Stimulated activated CD8-positive, alpha-beta memory T cell treated with anti-CD3 and anti-CD28 coated beads, Interleukin-4, amount 100 ng/mL, for 48 hours (primary cell): Measurements from ENCODE around the gene BAK1.
"Not testable (repeated sequence)": the region's sequence is repeated elsewhere in the genome, so short reads cannot be mapped to it uniquely, and the experiment has no call there.

Source experiments
- DNase-seq: peaks from one replicate; pipeline ENCODE4 v3.0.0-alpha.2; 2020

The BAK1 gene

GRCh38 chr6:33585403-33586107 is 5.5 kb upstream of the BAK1 start:
- DNase-seq, result peak; percentile 99

DNA sequence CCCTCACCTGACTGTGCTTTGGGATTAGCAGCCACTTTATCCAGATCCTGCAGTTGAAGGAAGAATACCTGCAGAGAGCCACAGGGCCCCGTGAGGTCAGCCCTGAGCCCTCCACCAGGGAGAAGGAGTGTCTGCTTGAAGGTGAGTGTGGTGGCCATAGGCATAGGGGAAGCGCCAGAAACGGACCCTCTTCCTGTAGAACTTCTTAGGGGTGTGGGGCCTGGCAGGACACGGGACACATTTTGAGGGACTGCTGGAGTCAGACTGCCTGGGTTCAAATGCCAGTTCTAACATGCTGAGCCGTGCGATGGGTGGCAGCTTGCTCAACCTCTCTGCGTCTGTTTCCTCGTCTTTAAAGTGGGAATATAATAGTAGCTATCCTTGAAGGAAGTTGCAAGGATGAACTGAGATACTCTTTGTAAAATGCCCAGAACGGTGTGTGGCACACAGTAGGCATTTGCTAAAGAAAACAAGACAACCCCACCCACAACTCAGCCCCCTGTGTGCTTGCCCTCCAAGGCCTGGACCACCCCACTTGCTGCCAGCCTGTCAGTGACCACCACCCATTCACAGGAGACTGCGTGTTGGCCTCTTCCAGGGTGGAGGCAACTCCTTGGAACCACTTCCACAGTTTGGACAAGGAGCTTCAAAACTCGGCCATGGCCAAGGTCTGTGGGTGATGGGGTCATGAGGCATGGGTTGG is 4.8 kb upstream of the BAK1 start:
- no peak for DNase-seq

DNA sequence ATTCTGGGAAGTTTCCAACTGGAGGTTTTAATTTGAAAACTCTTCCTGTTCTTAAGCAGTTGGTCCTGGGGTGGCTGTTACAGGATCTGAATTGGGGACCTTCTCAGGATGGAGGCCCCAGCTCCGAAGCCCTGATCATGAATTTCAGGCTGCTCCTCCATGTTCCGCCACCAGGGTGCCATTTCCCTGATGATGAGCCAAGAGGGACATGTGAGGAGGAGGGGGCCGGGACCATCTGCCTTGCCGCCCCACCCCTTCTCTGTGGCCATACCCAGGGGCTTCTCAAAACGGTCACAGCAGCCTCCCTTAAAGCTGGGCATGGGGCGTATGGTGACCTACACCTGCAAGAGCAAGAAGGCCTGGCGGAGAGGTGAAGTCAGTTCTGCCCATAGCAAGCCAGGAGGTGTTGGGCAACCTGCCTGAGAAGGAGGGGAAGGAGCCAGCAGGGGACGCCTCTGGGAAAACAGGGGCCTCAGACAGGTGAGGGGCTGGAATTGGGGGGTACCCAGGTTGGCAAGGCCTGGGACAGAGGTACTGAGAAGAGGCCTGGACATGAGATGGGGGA is 3.6 kb upstream of the BAK1 start:
- DNase-seq, result no peak

- no peak for DNase-seq
Observed at GRCh38 chr6:33581186-33581585, 1.1 kb upstream of the BAK1 start.

DNA sequence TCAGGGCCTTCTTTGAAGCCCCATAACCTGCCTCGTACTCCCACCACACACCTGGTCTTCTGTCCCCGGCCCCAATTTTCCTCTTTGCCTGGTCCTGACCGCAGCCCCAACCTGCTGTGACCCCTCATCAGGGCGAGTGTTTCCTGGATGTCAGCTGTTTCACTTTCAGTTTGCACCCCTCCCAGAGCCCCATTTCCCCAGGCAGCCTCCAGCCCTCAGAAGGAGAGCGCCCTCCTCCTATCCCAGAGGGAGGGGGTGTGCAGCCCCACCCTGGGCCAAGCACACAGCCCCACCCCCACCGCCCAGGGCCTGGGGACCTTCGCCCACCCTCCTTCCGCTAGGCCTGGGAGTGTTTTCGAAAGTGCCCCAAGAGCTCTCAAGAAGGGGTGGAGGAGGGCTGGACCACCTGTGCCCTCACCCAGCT is 1.5 kb downstream of the BAK1 start:
- DNase-seq, result peak; percentile 61

DNA sequence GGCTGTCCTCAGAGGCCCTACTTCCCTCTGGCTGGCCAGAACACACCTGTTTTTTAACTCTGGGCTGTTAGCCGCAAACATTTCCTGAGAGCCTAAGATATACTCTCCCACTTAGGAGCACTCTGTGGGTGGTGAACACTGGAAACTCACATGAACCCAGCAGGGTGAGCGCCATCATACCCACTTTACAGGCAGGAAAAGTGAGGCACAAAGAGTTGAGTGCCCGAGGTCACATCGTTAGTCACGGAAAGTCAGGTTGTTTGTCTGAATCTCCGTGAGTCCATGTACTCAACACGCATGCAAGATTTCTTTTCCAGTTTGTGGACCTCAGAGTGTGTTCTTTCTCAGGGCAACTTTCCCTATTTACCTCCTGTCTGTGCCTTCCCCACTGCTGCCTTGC is 1.9 kb downstream of the BAK1 start:
- DNase-seq, result no peak

GRCh38 chr6:33577718-33578117 is 2.4 kb downstream of the BAK1 start:
- no peak for DNase-seq

GRCh38 chr6:33577106-33577535 is 3.0 kb downstream of the BAK1 start:
- DNase-seq, result no peak

- no peak for DNase-seq
Observed at GRCh38 chr6:33576668-33577067, 3.4 kb downstream of the BAK1 start.

GRCh38 chr6:33575211-33575610 is 4.9 kb downstream of the BAK1 start:
- DNase-seq, result no peak

GRCh38 chr6:33571637-33572316 is 8.3 kb downstream of the BAK1 start:
- DNase-seq, result no peak

DNA sequence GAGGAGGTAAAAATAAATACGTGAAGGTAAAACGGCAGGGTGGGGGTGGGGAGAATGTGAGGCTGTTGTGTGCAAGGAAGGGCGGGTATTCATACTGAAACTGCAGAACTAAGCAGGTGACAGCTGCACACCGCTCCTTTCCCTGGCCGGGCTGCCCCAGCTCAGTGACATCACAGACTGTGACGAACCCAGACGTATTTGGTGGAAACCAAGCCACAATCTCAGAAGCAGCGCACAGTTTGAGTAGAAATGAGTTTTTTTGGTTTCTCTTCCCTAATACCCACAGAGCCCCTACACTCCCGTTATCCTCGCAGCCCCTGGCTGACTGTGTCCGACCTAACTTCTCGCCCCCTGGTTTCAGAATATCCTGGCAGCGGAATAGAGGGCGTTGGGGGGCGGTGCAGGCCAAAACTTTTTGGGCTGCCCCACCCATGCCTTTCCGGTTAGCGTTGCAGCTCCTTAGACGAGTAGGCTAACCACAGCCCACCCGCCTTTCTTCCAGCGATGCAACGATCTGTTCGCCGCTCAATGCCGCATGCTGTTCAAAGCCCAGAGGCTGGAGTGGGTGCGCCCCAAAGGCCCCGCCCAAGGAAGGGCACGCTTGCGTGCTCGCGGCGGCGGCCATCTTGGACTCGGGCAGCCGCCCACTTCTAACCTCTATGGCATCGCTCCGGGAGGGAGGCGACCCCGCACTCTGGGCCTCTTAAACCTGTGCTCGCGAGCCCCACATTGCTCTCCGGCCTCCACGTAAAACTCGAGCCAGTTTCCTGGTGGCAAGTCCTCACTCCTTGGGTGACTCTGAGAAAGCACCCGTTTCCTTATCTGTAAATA is 9.1 kb downstream of the BAK1 start:
- DNase-seq, result peak; percentile 95

- DNase-seq, result no peak
Observed at GRCh38 chr6:33568826-33569570, 11.1 kb downstream of the BAK1 start.

DNA sequence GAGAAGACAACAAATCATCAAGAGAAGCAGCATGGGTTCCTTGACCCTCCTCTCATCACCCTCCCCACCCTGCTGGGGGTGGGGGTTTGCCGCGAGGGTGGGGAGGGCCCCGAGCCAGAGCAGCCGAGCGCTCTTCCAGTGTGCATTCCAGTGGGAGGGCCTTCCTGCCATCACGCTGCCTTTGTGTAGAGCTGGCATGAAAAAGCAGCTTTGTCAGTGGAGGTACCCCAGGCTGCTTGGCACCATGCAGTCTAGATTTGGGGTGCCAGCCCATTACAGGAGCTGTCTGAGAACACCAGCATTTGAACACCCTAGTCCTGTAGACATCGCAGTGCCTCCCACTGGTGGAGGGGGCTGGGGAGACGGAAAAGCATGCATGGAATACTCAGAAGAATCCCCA is 12.2 kb downstream of the BAK1 start:
- no peak for DNase-seq

DNA sequence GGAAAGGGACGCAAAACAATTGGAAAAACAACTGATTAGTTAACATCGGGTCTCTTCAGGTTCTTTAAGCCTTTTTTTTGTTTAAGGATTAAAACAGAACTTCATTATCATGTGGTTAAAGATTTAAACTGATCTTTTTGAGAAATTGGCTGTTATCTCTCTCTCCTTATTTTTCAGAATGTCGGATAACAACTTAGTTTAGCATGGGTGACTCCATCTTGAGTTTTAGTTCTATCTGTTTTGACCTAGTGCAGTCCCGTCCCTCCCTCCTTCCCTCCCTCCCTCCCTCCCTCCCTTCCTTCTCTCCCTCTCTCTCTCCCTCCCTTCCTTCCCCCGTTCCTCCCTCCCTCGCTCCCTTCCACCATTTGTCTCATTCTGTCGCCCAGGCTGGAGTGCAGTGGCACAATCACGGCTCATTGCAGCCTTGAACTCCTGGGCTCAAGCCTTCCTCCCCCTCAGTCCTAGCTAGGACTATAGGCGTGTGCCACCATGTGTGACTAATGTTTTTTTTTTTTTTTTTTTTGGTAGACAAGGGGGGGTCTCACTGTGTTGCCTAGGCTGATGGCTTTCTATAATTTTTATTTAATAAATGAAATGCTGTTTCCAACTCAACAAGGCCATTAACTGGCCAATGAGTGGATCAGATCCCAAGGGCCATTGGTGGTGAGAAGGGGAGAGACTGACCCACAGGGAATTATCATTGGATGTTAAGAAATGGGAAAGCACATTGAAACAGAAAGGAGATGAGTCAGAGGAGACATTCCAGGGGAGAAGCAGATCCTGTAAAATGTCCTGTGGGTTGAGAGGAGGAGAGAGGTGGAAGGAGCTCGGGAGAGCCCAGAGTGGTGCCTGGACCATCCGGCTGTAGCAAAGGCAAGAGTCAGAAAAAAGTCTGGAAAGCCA is 13.6 kb downstream of the BAK1 start:
- no peak for DNase-seq

GRCh38 chr6:33558801-33559200 is 21.3 kb downstream of the BAK1 start:
- DNase-seq, result no peak

DNA sequence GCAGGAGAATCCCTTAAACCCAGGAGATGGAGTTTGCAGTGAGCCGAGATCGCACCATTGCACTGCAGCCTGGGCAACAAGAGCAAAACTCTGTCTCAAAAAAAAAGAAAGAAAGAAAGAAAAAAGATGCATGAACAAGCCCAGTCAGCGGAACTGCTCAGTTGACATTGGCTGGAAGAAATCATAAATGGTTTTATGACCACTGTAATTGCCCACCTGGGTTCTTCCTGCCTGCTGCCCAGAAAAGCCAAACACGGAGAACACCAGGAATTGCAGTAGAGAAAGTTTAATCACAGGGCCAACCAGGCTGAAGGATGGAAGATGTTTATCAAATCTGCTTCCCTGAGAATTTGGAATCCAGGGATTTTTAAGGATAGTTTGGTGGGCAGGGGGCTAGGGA is 22.7 kb downstream of the BAK1 start:
- DNase-seq, result no peak

DNA sequence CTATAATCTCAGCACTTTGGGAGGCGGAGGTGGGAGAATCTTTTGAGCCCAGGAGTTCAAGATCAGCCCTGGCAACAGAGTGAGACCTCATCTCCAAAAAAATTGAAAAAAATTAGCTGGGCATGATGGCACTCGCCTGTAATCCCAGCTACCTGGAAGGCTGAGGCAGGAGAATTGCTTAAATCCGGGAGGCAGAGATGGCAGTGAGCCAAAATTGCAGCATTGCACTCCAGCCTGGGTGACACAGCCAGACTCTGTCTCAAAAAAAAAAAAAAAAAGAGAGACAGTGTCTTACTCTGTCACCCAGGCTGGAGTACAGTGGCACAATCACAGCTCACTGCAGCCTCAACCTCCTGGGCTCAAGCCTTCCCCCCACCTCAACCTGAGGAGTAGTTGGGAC is 27.2 kb downstream of the BAK1 start:
- DNase-seq, result not testable (repeated sequence)

- DNase-seq, result no peak
Observed at GRCh38 chr6:33552252-33552651, 27.8 kb downstream of the BAK1 start.

- DNase-seq, result no peak
Observed at GRCh38 chr6:33551538-33551937, 28.5 kb downstream of the BAK1 start.

DNA sequence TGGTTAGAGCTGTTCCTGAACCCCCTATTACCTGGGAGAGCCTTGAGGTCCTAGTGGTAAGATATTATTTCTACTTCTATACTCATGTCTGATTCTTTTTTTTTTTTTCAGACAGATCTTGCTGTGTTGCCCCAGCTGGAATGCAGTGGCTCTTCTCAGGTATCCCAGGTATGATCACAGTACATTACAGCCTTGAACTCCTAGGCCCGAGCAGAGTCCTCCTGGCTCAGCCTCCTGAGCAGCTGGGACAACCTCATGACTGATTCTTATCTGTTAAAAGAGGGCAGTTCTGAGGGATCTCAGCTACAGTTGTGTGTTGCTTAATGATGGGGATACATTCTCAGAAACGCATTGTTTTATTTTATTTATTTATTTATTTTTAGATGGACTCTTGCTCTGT is 30.2 kb downstream of the BAK1 start:
- no peak for DNase-seq
